HepG2 (cell line): ENCODE measurements around the gene FKBP8.

ENCODE experiments used
- CTCF ChIP-seq: sonication (generic); formaldehyde crosslinking; IDR thresholded peaks from 2 replicates; pipeline ENCODE4 v1.5.0; 2020; ENCODE audit warnings: mild to moderate bottlenecking, missing genetic modification reagents, moderate library complexity
- MLLT10 ChIP-seq: sonication (generic); formaldehyde crosslinking; IDR thresholded peaks from 2 replicates; pipeline ENCODE4 v1.4.0; 2020; ENCODE audit warnings: missing genetic modification reagents
- NONO ChIP-seq, 2 experiments: fragments of 450-650 bp in 1 of 2; sonication (generic) in 1 of 2; formaldehyde crosslinking in 1 of 2; IDR thresholded peaks in 1 of 2; conservative IDR thresholded peaks in 1 of 2; 2 replicates each; pipeline versions ENCODE4 v1.6.1 to v1.8.0; 2017 to 2022; ENCODE audit warnings: mild to moderate bottlenecking in 1 of 2, missing genetic modification reagents in 1 of 2, moderate library complexity in 1 of 2
- POLR2A ChIP-seq, 2 experiments: IDR thresholded peaks; 2 replicates each; pipeline ENCODE4 v1.6.1; 2011; ENCODE audit warnings: low read depth in 2 of 2, low read length in 2 of 2, mild to moderate bottlenecking in 1 of 2, moderate library complexity in 1 of 2; ENCODE audit not compliant: insufficient read depth in 1 of 2
- SIX4 ChIP-seq: sonication (generic); formaldehyde crosslinking; IDR thresholded peaks from 2 replicates; pipeline ENCODE4 v1.4.0; 2020; ENCODE audit warnings: missing genetic modification reagents
- SKIL ChIP-seq: sonication (generic); formaldehyde crosslinking; IDR thresholded peaks from 2 replicates; pipeline ENCODE4 v1.8.0; 2022; ENCODE audit warnings: missing genetic modification reagents, mild to moderate bottlenecking, moderate library complexity, borderline replicate concordance
- USF2 ChIP-seq, 2 experiments: sonication (generic) in 1 of 2; formaldehyde crosslinking in 1 of 2; IDR thresholded peaks; 2 replicates each; pipeline versions ENCODE4 v1.5.1 to v1.6.1; 2011 to 2020; ENCODE audit warnings: borderline replicate concordance in 1 of 2, low read depth in 1 of 2, low read length in 1 of 2, mild to moderate bottlenecking in 1 of 2, missing genetic modification reagents in 1 of 2, moderate library complexity in 1 of 2
- ZFX ChIP-seq: sonication (generic); formaldehyde crosslinking; IDR thresholded peaks from 2 replicates; pipeline ENCODE4 v1.4.0; 2020; ENCODE audit warnings: mild to moderate bottlenecking, low read depth, missing genetic modification reagents, moderate library complexity
- ZNF609 ChIP-seq: sonication (generic); formaldehyde crosslinking; IDR thresholded peaks from 2 replicates; pipeline ENCODE4 v1.4.0; 2020; ENCODE audit warnings: mild to moderate bottlenecking, missing genetic modification reagents, borderline replicate concordance

- TF ChIP-seq CTCF (CRISPR knock-in tag) (no peak), ZNF609 (CRISPR knock-in tag) (no peak), POLR2A (IDR thresholded peaks at IDR 0.05; ENCODE audit: insufficient read depth in 1 of 2, low read depth in 2 of 2, low read length in 2 of 2) (no peak), USF2 (IDR thresholded peaks at IDR 0.05; ENCODE audit: low read depth, low read length) (no peak), USF2 (CRISPR knock-in tag; IDR thresholded peaks at IDR 0.05; ENCODE audit: borderline replicate concordance) (no peak), NONO (IDR thresholded peaks at IDR 0.05) (no peak), NONO (CRISPR knock-in tag; conservative IDR thresholded peaks at IDR 0.05) (no peak), SIX4 (CRISPR knock-in tag) (no peak), SKIL (CRISPR knock-in tag) (no peak), ZFX (CRISPR knock-in tag) (no peak), MLLT10 (no peak)
These were observed 43.0 kb downstream of the FKBP8 start for GRCh38 chr19:18500376-18500775.
